DMS114 treated with DMSO at 0.1 percent for 48 hours (cell line): Measurements from ENCODE around the gene PRTG.
"Not testable (repeated sequence)": the region's sequence is repeated elsewhere in the genome, so short reads cannot be mapped to it uniquely, and the experiment has no call there.

ENCODE experiments used
- DNase-seq: peaks from one replicate; lab custom pipeline; 2025; ENCODE audit not compliant: unreplicated experiment; lab: John Stamatoyannopoulos, UW

The PRTG gene

DNA sequence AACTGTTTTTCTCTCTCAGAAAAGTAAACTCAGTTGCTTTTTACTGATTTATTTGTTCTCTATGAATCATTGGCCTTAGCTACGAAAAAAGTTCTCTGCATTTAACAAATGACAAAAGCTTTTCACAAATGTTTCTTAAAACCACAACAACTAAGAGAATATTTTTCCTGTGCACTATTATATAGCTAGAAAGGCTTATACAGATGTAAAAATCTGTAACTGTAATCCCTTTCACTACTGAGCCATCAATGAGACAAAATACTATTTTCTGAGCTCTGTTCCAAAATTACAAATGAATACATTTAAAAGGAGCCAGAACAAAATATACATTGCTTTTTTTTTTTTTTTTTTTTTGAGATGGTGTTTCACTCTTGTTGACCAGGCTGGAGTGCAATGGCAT, 109.2 kb downstream of the PRTG start:
- no peak for DNase-seq

DNA sequence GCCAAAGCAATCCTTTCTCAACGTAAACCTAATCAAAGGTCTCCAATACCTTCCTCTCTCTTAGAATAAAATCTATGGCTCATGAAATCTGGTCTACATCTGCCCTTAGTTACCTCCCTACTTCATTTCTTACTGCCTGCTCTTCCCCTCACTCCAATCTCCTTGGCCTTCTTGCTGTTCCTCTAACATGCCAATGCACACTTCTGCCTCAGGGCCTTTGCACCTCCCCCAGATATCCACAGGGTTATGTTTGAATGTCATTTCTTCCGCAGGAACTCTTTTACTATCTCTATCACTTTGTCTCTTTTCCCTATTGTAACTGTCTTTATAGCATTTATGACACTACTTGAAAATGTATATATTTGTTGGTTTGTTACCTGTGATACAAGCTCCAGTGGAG, 110.5 kb downstream of the PRTG start:
- no peak for DNase-seq

DNA sequence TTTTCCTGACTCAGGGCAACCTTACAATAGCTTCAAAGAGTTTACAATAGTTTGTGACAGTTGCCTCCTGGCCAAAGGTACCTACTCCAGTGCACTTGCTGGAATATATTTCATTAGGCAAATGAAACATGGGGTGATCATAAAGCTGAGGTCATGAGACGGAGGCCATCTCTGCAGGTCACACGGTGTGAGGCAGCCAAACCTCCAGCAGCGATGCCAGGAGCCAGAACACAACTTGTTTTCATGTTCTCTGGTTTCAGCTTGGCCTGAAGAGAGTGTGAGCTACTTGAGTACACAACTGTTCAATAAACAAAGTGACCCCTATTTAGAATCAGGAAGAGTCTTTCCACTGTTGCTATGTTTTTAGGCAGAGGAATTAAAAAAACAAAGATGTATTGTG, 112.1 kb downstream of the PRTG start:
- no peak for DNase-seq

DNA sequence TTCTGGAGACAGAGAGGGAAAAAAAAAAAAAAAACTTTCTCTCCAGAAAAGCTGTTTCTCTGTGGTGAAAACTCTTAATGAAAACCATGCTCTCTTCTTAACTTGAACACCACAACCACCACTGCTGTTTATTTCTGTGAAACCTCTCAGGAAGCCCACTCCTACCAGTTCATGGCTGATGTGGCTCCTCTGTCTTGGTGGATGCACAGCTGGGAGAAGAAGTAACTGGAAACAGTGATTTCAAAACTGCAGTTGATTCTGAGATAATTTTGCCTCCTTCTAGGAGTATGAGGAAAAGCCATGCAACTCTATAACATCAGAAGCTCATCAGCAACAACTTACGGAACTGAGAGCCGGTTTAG, 114.6 kb downstream of the PRTG start:
- DNase-seq, result no peak

DNA sequence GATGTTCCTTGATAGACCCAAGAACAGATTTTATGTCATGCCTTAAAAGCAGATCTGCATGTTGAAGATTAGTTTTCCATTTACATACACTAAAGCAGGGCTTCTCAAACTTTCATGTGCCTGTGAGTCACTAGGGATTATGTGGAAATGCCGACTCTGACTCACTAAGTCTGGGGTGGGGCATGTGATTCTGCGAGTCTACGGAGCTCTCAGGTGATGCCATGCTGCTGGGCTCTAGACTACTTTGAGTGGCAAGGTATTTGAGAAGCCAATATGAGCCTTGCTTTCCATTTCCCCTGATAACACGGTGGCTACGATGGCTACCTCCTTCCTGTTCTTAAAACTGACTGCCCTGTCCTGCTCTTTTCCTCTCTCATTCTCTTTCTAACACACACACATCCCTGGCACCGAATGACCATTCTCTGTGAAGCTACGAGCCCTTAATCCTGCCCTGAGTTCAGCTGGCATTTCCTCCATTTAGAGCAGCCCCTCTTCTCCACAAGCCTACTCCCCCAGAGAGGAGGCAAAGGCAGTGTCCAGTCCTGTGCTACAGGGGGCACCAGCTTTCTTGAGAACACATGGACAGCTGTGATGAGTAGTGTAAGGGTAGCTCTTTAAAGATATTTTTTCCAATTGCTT, 115.1 kb downstream of the PRTG start:
- DNase-seq, result no peak

DNA sequence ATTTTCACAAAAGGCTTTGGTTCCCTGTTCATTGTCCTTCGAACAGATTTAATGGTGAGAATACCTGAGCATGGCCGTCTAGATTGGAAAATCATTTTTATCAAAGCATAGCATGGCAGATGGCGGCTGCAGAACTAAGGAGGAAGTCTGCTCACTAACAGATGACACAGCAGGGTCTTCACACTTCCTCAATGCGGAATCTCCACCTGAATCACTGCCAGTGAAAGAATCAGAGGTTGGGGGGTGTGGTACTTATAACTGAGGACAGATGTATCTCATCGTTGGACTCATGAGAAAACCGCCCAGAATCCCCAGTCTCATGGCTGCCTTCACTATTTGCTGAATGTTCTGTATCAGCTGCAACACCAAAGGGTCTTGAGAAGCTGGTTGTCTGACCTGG, 123.2 kb downstream of the PRTG start:
- no peak for DNase-seq

DNA sequence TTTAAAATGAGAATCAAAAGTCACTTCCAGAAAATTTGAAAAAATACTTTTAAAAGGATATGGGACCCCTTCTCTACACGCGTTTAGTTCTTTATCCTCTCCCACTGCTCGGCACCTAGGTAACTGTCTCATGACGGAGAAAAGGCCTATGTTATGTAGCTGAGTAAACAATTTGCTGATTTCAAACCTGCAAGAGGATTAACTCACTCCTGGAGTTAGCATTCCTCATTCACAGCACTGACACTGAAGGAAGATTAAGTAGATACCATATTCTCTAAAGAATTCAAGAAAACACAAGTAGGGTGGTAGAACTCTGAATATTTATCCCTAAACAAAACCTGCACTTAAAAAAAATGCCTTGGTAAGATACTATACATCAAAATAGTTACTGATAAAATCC, 124.6 kb downstream of the PRTG start:
- no peak for DNase-seq

DNA sequence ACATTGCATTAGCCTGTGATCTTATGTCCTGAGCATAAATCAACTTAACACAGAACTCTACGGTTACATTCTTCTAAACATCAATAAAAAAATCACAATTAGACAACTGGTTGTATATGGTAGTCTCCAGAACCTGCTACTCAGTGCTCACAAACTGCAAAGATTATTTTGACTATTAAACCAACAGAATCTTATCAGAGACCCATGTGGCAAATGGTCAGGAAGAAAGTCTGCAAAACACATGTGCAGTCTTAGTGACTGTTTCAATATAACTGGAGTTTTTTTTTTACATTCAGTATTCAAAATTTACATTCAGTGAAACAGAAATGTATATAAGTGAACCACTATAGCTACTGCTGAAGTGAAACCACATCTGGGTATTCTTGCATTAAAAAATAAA, 127.5 kb downstream of the PRTG start:
- no peak for DNase-seq

DNA sequence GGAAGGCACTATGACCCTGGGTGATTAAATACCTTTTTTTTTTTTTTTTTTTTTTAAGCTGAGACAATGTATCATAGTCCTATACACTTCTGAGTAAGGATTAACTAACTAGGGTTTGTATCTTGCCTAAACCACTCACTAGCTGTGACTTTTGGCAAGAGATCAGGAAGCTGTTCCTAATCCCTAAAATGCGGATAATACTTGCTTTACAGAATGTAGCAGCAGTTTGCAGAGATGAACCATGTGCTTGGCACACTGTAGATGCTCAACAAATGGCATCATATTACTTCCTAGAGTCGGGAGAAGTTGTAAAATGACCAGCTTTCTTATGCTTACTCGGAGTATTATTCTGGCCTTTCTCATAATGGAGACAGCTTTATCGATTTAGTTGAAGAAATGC, 129.2 kb downstream of the PRTG start:
- no peak for DNase-seq

DNA sequence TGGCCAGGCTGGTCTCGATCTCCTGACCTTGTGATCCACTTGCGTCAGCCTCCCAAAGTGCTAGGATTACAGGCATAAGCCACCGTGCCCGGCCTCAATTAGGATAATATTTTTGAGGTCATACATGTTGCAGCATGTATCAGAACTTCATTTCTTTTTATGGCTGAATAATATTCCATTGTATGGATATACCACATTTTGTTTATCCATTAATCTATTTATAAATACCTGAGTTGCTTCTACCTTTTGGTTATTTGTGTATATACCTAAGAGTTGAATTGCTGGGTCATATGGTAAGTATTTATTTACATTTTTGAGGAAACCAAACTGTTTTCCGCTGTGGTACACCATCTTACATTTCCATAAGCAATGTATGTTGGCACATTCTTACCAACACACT, 136.7 kb downstream of the PRTG start:
- DNase-seq, result no peak

DNA sequence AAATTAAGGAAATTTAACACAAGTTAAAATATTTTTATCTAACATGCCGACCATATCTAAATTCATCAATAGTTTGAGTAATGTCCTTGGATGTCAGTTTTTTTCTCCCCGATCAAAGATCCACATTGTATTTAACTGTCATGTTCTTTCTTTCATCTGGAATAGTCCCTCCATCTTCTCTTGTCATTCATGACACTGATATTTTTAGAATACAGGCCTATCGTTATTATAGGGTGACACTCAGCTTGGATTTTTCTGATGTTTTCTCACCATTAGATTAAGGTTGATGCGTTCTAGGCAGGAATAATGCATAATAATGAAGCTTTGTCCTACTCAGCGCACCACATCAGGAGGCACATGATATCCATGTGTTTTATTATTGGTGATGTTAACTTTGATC, 141.6 kb downstream of the PRTG start:
- DNase-seq, result no peak

DNA sequence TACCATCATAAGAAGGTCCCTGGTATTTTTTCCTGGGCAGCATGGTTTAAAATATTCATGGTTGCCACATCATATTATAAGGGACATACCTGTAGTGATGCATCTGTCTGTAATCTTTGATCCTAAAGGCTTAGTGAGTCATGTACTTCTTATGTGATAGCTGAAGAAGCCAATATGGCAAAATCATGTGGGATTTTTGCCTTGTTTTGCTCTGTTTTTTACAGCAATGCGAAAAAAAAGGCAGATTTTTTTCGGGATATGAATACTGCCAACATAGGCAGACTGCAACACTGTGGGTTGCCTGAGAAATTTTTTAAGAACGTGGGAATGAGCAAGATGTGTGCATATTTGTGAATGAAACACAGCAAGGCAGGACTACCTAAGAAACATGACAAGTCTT, 143.5 kb downstream of the PRTG start:
- no peak for DNase-seq

DNA sequence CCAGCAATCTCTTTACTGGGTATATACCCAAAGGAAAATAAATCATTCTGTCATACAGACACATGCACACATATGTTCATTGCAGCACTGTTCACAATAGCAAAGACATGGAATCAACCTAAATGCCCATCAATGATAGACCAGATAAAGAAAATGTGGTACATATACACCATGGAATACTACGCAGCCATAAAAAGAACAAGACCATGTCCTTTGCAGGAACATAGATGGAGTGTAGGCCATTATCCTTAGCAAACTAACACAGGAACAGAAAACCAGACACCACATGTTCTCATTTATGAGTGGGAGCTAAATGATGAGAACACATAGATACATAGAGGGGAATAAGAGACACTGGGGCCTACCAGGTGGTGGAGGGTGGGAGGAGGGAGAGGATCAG, 149.9 kb downstream of the PRTG start:
- not testable (repeated sequence) for DNase-seq

DNA sequence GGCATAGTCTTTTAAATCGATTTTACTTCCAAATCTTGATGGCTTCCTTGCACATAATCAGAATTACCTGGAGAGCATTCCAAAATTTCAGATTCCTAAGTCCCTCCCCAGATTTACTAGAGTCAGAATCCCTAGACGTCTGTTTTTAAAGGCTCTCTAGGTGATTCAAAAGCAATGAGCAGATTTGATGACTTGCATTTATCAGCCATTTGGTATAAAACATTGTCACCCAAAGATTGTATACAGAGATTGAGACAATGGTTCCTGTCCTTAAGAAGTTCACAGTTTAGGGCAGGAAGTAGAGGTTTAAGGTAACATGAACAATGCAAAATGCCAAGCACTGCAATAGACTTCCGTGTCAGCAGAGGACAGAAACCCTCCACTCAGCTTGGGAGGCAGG, 152.2 kb downstream of the PRTG start:
- DNase-seq, result no peak

DNA sequence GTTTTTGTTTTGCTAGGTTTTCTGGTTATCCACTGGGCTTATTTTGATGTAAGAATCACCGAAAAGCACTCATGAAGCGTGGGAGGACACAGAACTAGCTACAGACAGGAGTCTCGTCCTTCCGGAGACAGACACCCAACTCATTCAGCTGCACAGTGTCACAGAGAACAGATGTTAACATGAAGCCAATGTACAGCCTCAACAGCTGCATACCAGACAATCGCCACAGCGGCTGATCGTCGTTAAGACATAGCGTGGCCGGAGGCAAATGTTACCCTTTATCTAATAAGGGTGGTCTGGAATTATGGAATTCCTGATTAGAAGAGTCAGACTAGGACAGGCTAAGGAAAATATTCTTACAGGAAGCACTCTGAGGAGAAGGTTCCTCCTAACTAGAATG, 153.7 kb downstream of the PRTG start:
- no peak for DNase-seq

DNA sequence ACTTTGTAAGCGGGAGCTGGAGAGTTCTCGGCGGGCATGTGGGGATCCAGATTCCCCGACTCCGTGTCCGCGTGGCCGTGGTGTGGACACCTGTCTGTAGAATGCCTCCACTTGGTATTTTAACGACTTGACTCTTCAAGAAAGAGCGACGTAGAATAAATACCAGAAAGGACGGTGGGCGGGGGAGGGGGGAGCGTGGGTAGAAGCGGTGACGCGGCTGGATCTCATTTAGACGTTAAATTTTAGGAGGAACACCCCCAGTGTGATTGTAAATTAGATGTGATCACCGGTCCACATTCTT, 154.2 kb downstream of the PRTG start:
- no peak for DNase-seq

DNA sequence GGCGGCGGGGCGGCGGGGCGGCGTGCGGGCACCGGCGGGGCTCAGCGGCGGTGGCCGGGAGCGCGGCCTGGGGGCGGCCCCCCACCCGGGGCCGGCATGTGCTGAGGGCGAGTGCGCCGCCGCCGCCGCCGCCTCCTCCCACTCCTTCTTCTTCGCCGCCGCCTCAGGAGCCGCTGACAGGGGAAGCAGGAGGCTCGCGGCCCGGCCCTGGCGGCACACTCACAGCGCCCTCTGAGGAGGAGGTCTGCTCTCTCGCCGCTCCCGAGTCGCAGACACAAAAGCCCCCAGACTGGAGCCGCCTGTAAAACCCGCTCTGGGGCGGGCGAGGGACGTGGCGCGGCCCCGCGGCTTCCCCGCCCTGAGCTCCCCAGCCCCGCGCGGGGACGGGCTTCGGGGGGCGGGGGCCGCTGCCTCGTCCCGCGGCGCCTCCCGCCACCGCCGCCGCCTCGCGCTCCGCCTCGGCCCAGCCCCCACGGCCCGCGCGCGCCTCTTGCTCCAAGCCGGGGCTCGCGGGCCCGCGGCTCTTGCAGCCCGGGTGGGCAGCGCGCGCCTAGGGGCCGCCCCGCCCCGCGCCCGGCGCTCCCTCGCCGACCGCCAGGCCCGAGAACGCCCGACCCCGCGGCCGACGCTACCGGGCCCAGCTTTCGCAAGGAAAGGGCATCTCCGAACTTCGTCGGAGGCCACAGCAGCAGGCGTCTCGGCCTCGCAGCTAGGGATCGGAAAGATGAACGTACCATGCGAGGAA, 154.7 kb downstream of the PRTG start, which contains the start of gene PYGO1:
PYGO1 (minus strand) TSS at position 276 of the 745 bp plus-strand sequence. CDS start 462 bp downstream, outside the sequence.
- DNase-seq, result peak; percentile 20

DNA sequence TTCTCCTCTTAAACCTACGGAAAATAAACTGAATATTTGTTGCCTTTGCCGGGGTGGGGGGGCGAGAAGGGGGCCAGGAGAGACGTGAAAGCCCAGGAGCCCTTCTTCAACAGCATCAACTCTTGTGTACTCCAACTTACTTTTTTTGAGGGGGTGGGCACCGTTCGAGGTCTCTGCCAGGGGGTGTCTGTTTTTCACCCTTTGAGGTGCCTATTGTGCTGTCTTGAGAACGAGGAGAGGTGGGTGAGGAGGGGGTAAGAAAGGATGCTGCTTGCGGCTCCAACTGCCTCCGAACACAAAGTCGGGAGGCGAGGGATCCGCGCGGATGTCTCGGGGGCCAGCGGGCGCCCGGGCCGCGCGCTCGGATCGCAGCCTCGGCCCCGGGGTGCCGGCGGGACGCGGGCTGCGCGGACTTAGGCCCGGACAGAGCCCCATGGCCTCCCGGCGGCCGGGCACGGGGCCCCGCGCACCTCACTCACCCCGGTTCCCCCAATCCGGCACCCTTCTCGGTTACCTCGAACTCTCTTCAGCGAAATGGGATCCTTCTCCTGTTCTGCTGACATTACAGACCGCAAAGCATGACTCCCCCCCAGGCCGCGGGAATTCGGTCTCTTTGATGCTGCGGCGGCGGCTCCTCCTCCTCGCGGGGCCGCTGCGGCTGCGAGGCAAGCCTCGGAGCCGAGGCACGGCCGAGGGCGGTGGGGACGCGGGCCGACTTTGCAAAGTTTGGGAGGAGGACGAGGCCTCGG, 155.5 kb downstream of the PRTG start:
- no peak for DNase-seq

DNA sequence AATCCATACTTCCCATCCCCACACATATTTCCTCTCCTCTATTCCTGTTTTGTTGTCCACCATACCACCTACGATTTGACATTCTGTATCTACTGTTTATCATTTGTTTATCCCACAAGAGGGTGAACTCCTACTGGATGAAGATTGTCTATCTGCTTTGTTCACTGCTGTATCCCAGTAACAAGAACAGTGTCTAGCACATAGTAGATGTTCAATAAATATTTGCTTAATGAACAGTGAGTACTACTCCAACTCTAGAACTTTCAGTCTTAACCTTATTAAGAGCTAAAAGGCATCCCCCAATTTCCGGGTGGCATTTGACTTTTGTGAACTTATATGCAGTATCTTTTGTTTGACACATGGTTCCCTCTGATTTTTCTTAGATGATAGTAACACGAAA, 156.1 kb downstream of the PRTG start:
- DNase-seq, result no peak

DNA sequence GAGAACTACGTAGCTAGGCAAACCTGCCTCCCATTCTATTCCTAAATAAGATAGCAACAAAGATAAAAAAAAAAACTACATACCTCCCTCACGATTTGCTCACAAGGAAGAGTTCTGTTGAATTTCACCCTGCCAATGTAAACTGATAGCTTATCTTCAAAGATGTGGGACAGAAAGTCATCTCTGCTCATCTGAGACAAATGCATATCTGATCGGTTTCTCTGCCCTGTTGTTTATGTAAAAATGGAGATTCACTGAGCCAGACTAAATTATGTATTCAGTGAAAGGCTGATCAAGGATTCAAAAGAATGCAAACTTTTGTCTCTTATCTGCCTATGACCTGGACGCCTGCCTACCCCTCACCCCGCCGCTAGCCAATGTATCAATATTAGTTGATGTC, 166.0 kb downstream of the PRTG start:
- DNase-seq, result no peak

DNA sequence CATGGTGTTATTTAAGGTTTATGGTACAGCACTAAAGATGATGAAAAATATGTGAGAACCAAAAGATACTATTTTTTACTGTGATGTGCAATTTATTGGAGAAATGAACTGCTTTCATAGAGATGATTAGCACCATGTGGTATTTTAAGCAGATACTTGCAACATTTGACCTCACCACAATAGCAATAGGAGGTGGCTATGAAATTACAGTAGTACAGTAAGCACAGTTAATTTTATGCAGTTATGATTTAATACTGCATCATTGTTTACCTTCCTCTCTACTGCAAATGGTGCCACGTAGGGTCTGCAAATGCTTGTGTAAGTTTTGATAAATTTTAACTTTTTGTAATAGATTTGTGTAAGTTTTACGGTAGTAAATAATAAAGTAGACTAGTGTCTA, 168.9 kb downstream of the PRTG start:
- no peak for DNase-seq

DNA sequence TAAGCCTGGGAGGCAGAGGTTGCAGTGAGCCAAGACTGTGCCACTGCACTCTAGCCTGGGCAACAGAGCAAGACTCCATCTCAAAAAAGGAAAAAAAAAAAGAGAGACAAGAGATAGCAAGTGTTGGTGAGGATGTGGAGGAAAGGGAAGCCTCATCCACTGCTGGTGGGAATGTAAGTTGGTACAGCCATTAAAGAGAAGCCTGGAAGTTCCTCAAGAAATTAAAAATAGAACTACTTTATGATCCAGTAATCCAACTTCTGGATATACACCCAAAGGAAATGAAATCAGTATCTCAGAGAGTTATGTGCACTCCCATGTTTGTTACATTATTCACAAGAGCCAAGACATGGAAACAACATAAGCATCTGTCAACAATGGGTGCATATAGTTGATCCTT, 169.7 kb downstream of the PRTG start:
- no peak for DNase-seq
